Cardiac muscle cell (in vitro differentiated cells and primary cell): ENCODE results near the gene WDR13. TPM values are rescaled to one million over a fixed set of nuclear protein-coding genes. Genes with fewer than 3 reads are reported as not detected.

Source experiments
- DNase-seq, 2 donors: peaks; one replicate each; pipeline versions ENCODE4 v3.0.0 to v3.0.0-alpha.2; 2010 to 2017; ENCODE audit warnings: low read depth in 1 of 2, low spot score in 1 of 2
- H3K27ac ChIP-seq: fragments of 200-600 bp; sonication (generic); 2 replicates; pipeline ENCODE4 v1.5.1; 2016
- H3K27me3 ChIP-seq: fragments of 200-600 bp; sonication (generic); 2 replicates; pipeline ENCODE4 v1.6.0; 2016; ENCODE audit warnings: control low read depth
- H3K36me3 ChIP-seq: fragments of 200-600 bp; sonication (generic); 2 replicates; pipeline ENCODE4 v1.5.1; 2016; ENCODE audit warnings: control low read depth
- H3K4me1 ChIP-seq: fragments of 200-600 bp; sonication (generic); 2 replicates; pipeline ENCODE4 v1.8.1; 2017; ENCODE audit warnings: low read depth, mild to moderate bottlenecking, mixed run types
- H3K4me3 ChIP-seq: fragments of 200-600 bp; sonication (generic); 2 replicates; pipeline ENCODE4 v1.5.1; 2016; ENCODE audit warnings: mild to moderate bottlenecking
- H3K9me3 ChIP-seq: fragments of 200-600 bp; sonication (generic); 2 replicates; pipeline ENCODE4 v1.5.1; 2017; ENCODE audit warnings: low read depth, mild to moderate bottlenecking, control low read depth
- polyA plus RNA-seq: library from polyadenylated mRNA; unstranded; fragments of >200 nt; fragmentation: Nextera tagmentation; extraction: Ambion mirVana; gene quantifications from 2 replicates; pipeline ENCODE4 v1.2.1, GENCODE V29; 2016
- total RNA-seq: library from RNA; depleted of rRNA; stranded (reverse); fragments of >200 nt; gene quantifications from 2 replicates; pipeline ENCODE4 v1.2.3, GENCODE V29; 2016
- TF ChIP-seq, protein P1 (sequence below): IDR thresholded peaks from 2 replicates; pipeline ENCODE4 v1.5.1; 2012; ENCODE audit warnings: low read depth, mild to moderate bottlenecking, low read length

The WDR13 gene
- total and polyA plus RNA-seq, 2 experiments from 2014 or later, result 151 to 168 TPM

DNA sequence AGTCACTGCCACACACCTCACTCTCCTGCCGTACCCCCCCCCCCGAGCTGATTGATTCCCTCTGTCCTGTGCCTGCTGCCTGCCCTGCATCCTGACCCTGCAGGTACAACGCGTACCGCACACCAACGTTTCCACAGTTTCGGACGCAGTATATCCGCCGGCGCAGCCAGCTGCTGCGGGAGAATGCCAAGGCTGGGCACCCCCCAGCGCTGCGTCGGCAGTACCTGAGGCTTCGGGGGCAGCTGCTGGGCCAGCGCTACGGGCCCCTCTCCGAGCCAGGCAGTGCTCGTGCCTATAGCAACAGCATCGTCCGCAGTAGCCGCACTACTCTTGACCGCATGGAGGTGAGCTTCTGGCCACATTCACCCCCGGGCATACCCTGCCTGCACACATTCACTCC is 1.3 kb downstream of the WDR13 start:
- H3K27me3 ChIP-seq, result no peaks in the 10 kb centered on the region
- peak overlapping the region; percentile 68 for H3K4me3 ChIP-seq
- DNase-seq, result no peak
- H3K27ac ChIP-seq, result no peak overlapping the region
- H3K36me3 ChIP-seq, result no peaks in the 10 kb centered on the region
- no peaks in the 10 kb centered on the region for H3K4me1 ChIP-seq
- no peaks in the 10 kb centered on the region for H3K9me3 ChIP-seq
- TF ChIP-seq, protein P1, sequence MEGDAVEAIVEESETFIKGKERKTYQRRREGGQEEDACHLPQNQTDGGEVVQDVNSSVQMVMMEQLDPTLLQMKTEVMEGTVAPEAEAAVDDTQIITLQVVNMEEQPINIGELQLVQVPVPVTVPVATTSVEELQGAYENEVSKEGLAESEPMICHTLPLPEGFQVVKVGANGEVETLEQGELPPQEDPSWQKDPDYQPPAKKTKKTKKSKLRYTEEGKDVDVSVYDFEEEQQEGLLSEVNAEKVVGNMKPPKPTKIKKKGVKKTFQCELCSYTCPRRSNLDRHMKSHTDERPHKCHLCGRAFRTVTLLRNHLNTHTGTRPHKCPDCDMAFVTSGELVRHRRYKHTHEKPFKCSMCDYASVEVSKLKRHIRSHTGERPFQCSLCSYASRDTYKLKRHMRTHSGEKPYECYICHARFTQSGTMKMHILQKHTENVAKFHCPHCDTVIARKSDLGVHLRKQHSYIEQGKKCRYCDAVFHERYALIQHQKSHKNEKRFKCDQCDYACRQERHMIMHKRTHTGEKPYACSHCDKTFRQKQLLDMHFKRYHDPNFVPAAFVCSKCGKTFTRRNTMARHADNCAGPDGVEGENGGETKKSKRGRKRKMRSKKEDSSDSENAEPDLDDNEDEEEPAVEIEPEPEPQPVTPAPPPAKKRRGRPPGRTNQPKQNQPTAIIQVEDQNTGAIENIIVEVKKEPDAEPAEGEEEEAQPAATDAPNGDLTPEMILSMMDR, result no peak

DNA sequence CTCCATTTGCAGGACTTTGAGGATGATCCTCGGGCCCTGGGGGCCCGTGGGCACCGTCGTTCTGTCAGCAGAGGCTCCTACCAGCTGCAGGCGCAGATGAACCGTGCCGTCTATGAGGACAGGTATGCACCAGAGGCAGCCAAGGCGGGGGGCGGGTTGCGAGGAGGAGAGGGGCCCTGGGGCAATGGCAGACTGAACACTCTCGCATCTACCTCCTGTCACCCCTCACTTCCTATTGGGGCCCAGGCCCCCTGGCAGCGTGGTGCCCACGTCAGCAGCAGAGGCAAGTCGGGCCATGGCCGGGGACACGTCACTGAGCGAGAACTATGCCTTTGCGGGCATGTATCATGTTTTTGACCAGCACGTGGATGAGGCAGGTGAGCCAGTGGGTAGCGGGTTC is 2.0 kb downstream of the WDR13 start:
- no peaks in the 10 kb centered on the region for H3K9me3 ChIP-seq
- no peaks in the 10 kb centered on the region for H3K36me3 ChIP-seq
- no peaks in the 10 kb centered on the region for H3K27me3 ChIP-seq
- H3K4me3 ChIP-seq, result no peak overlapping the region
- no peak overlapping the region for H3K27ac ChIP-seq
- TF ChIP-seq, protein P1, result no peak
- no peaks in the 10 kb centered on the region for H3K4me1 ChIP-seq
- no peak for DNase-seq

DNA sequence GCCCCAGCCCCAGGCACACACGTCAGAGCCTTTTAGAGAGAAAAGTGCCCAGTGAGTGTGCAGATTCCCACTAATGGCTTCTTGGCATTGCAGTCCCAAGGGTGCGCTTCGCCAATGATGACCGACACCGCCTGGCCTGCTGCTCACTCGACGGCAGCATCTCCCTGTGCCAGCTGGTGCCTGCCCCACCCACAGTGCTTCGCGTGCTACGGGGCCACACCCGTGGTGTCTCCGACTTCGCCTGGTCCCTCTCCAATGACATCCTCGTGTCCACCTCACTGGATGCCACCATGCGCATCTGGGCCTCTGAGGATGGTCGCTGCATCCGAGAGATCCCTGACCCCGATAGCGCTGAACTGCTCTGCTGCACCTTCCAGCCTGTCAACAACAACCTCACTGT is 2.9 kb downstream of the WDR13 start:
- Histone ChIP-seq H3K36me3 (no peaks in the 10 kb centered on the region), H3K9me3 (no peaks in the 10 kb centered on the region), H3K27ac (no peak overlapping the region), H3K4me1 (no peaks in the 10 kb centered on the region), H3K4me3 (no peak overlapping the region), H3K27me3 (no peaks in the 10 kb centered on the region)
- DNase-seq, result no peak
- TF ChIP-seq, protein P1, result no peak

- no peak overlapping the region for H3K27ac ChIP-seq
- H3K36me3 ChIP-seq, result no peaks in the 10 kb centered on the region
- no peak for DNase-seq
These were observed 4.6 kb downstream of the WDR13 start for GRCh38 chrX:48601741-48602394.

GRCh38 chrX:48604701-48605100 is 7.4 kb downstream of the WDR13 start:
- no peak overlapping the region for H3K27ac ChIP-seq
- TF ChIP-seq, protein P1, result no peak
- no peak for DNase-seq
- no peaks in the 10 kb centered on the region for H3K27me3 ChIP-seq
- H3K9me3 ChIP-seq, result no peaks in the 10 kb centered on the region
- H3K36me3 ChIP-seq, result no peaks in the 10 kb centered on the region
- no peaks in the 10 kb centered on the region for H3K4me1 ChIP-seq
- H3K4me3 ChIP-seq, result no peak overlapping the region

More at GRCh38 chrX:48601741-48602394, 4.6 kb downstream of the WDR13 start:
- Histone ChIP-seq H3K4me3 (no peak overlapping the region), H3K4me1 (no peaks in the 10 kb centered on the region), H3K27me3 (no peaks in the 10 kb centered on the region), H3K9me3 (no peaks in the 10 kb centered on the region)
- TF ChIP-seq, protein P1, result no peak
